Gastroesophageal sphincter (tissue), 4 donors: ENCODE data around the gene ANXA7. TPM values are rescaled to one million over a fixed set of nuclear protein-coding genes. Genes with fewer than 3 reads are reported as not detected.
"Not testable (repeated sequence)": the region's sequence is repeated elsewhere in the genome, so short reads cannot be mapped to it uniquely, and the experiment has no call there.

ENCODE experiments used
- ATAC-seq: fragments of 150-250 bp; one replicate; pipeline ENCODE4 v1.9.1; 2016; ENCODE audit warnings: mild to moderate bottlenecking, moderate library complexity
- H3K27ac ChIP-seq, 4 donors: fragments of 200-600 bp; sonication (generic) in 3 of 4; 1 replicate in 3 of 4; 2 replicates in 1 of 4; pipeline ENCODE4 v1.5.1; 2016 to 2019
- H3K27me3 ChIP-seq: fragments of 200-600 bp; sonication (generic); one replicate; pipeline ENCODE4 v1.5.1; 2019
- H3K36me3 ChIP-seq, 2 donors: fragments of 200-600 bp; sonication (generic); one replicate each; pipeline ENCODE4 v1.5.1; 2019; ENCODE audit warnings: control low read depth in 1 of 2
- H3K4me1 ChIP-seq, 3 donors: fragments of 200-600 bp; sonication (generic); 1 replicate in 2 of 3; 2 replicates in 1 of 3; pipeline ENCODE4 v1.5.1; 2016 to 2019; ENCODE audit warnings: control low read depth in 2 of 3
- H3K4me3 ChIP-seq, 2 donors: fragments of 200-600 bp; sonication (generic); one replicate each; pipeline ENCODE4 v1.5.1; 2019; ENCODE audit warnings: mild to moderate bottlenecking in 1 of 2, moderate library complexity in 1 of 2
- H3K9me3 ChIP-seq, 3 donors: fragments of 200-600 bp; sonication (generic); one replicate each; pipeline ENCODE4 v1.5.1; 2017 to 2019; ENCODE audit warnings: control low read depth in 2 of 3
- EP300 ChIP-seq: sonication (generic); formaldehyde crosslinking; IDR thresholded peaks from one replicate; pipeline ENCODE4 v1.6.1; 2017; ENCODE audit warnings: antibody characterized with exemption, mild to moderate bottlenecking
- POLR2A ChIP-seq, 2 donors: fragments of 450-650 bp; IDR thresholded peaks; one replicate each; pipeline ENCODE4 v1.6.1; 2017; ENCODE audit warnings: antibody characterized with exemption in 2 of 2, mild to moderate bottlenecking in 2 of 2, moderate library complexity in 1 of 2
- POLR2AphosphoS5 ChIP-seq: sonication (generic); formaldehyde crosslinking; IDR thresholded peaks from one replicate; pipeline ENCODE4 v1.6.1; 2017; ENCODE audit warnings: antibody characterized with exemption
- WGBS, 2 donors: methylation state at CpG; one replicate each; pipeline ENCODE4 v1.1.5; 2018; ENCODE audit warnings: low coverage in 1 of 2; 5-methylcytosine and 5-hydroxymethylcytosine counted together
- small RNA-seq, 4 donors: library from RNA; depleted of rRNA; stranded (forward); fragments of <200 nt; gene quantifications; one replicate each; pipeline ENCODE3, GENCODE V24; 2016
- total RNA-seq, 4 donors: library from RNA; depleted of rRNA; stranded (reverse); fragments of >200 nt; gene quantifications; one replicate each; pipeline ENCODE4 v1.1.0, GENCODE V29; 2016
- TF ChIP-seq, protein P1 (sequence below), 4 experiments: fragments of 200-600 bp in 2 of 4; fragments of 450-650 bp in 2 of 4; sonication (generic) in 1 of 4; IDR thresholded peaks; one replicate each; pipeline ENCODE4 v1.5.1; 2017 to 2019; ENCODE audit warnings: antibody characterized with exemption in 4 of 4, mild to moderate bottlenecking in 2 of 4, moderate library complexity in 2 of 4

Gene ANXA7
- total RNA-seq, 4 donors from 2014 or later: 119 to 144 (median 131) TPM

DNA sequence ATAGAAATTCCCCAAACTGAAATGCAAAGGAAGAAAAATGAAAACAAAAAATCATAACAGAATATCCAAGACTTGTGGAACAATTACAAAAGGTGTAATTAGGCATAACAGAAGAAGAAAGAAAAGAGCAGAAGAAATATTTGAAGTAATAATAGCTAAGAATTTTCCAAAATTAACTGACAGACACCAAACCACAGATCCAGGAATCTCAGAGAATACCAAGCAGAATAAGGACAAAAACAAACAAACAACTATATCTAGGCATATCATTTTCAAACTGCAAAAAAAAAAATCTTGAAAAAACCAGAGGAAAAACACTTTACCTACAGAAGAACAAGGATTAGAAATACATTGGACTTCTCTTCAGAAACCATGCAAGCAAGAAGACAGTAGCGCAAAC lies 80.7 kb downstream of the ANXA7 start:
- no peaks in the 10 kb centered on the region for H3K4me1 ChIP-seq
- no peak for TF ChIP-seq POLR2A (IDR thresholded peaks at IDR 0.05)
- no peaks in the 10 kb centered on the region for H3K36me3 ChIP-seq
- ATAC-seq: no peak
- no peak overlapping the region for H3K27ac ChIP-seq
- no peaks in the 10 kb centered on the region for H3K27me3 ChIP-seq
- WGBS, 2 donors: 92 to 100% methylated on average over 1 of the region's 1 CpG
- H3K4me3 ChIP-seq: no peak overlapping the region
- no peaks in the 10 kb centered on the region for H3K9me3 ChIP-seq

DNA sequence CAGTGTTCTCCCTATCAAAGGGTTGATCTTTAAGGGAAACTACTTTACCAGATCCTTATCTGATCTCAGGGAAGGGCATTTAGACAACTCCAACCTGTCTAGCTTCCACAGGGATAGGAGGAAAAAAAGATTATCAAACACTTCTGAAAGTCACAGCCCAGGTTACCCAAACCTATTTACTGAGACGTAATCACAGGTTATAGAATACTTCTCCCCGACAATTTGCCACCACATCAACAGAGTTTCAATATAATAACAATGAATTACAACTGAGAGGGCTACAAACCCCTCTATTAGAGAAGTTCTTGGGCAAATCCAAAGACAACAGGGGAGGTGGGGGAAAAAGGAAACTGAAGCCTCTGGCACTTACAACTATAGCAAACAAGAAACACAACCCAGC lies 81.5 kb downstream of the ANXA7 start:
- ATAC-seq: no peak
- Histone ChIP-seq H3K36me3 (no peaks in the 10 kb centered on the region), H3K9me3 (no peaks in the 10 kb centered on the region), H3K4me1 (no peaks in the 10 kb centered on the region), H3K27me3 (no peaks in the 10 kb centered on the region), H3K27ac (no peak overlapping the region), H3K4me3 (no peak overlapping the region)
- TF ChIP-seq, protein P1, sequence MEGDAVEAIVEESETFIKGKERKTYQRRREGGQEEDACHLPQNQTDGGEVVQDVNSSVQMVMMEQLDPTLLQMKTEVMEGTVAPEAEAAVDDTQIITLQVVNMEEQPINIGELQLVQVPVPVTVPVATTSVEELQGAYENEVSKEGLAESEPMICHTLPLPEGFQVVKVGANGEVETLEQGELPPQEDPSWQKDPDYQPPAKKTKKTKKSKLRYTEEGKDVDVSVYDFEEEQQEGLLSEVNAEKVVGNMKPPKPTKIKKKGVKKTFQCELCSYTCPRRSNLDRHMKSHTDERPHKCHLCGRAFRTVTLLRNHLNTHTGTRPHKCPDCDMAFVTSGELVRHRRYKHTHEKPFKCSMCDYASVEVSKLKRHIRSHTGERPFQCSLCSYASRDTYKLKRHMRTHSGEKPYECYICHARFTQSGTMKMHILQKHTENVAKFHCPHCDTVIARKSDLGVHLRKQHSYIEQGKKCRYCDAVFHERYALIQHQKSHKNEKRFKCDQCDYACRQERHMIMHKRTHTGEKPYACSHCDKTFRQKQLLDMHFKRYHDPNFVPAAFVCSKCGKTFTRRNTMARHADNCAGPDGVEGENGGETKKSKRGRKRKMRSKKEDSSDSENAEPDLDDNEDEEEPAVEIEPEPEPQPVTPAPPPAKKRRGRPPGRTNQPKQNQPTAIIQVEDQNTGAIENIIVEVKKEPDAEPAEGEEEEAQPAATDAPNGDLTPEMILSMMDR (IDR thresholded peaks at IDR 0.05): no peak
- no peak for TF ChIP-seq EP300
- TF ChIP-seq POLR2A (IDR thresholded peaks at IDR 0.05): no peak
- no peak for TF ChIP-seq POLR2AphosphoS5
- 86 to 96% methylated on average over 2 of the region's 2 CpGs for WGBS, 2 donors

DNA sequence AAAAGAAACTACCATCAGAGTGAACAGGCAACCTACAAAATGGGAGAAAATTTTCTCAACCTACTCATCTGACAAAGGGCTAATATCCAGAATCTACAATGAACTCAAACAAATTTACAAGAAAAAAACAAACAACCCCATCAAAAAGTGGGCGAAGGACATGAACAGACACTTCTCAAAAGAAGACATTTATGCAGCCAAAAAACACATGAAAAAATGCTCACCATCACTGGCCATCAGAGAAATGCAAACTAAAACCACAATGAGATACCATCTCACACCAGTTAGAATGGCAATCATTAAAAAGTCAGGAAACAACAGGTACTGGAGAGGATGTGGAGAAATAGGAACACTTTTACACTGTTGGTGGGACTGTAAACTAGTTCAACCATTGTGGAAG lies 85.3 kb downstream of the ANXA7 start:
- not testable (repeated sequence) for H3K27ac ChIP-seq, H3K9me3 ChIP-seq, ATAC-seq, H3K36me3 ChIP-seq, H3K4me3 ChIP-seq, H3K27me3 ChIP-seq, H3K4me1 ChIP-seq
- WGBS, 2 donors: no CpG with 5 or more reads among the region's 1 CpG

DNA sequence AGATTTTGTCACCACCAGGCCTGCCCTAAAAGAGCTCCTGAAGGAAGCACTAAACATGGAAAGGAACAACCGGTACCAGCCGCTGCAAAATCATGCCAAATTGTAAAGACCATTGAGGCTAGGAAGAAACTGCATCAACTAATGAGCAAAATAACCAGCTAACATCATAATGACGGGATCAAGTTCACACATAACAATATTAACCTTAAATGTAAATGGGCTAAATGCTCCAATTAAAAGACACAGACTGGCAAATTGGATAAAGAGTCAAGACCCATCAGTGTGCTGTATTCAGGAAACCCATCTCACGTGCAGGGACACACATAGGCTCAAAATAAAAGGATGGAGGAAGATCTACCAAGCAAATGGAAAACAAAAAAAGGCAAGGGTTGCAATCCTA lies 88.6 kb downstream of the ANXA7 start:
- WGBS, 2 donors: 96% methylated on average over 2 of the region's 4 CpGs; no CpG with 5 or more reads in 1 of the 2 donors
- not testable (repeated sequence) for H3K36me3 ChIP-seq, H3K4me3 ChIP-seq, H3K9me3 ChIP-seq, H3K27me3 ChIP-seq, ATAC-seq, H3K4me1 ChIP-seq, H3K27ac ChIP-seq

Small RNA genes lying within 50 kb of the gene (small RNA-seq; reads per million reads assigned to genes)
- 0 reads per million in 4 donors for gene RF00019

Other genes starting within 250 kb of the ANXA7 start
- gene ECD, start 246.1 kb downstream of the ANXA7 start, total RNA-seq: 10 to 100 TPM; 27.3 to 35.0 (median 30.5) TPM
- 10 to 100 TPM; 10.9 to 16.2 (median 15.2) TPM for gene FAM149B1, start 245.9 kb downstream of the ANXA7 start, total RNA-seq
- gene DNAJC9, start 166.8 kb downstream of the ANXA7 start, total RNA-seq: 10 to 100 TPM; 11.8 to 20.2 (median 14.3) TPM
- gene MRPS16, start 161.4 kb downstream of the ANXA7 start, total RNA-seq: 10 to 100 TPM; 37.4 to 43.5 (median 40.3) TPM
- 1 to 10 TPM; 1.1 to 1.8 (median 1.2) TPM for gene CFAP70, start 55.2 kb downstream of the ANXA7 start, total RNA-seq
- gene MSS51, start 19.5 kb upstream of the ANXA7 start, total RNA-seq: 1 to 10 TPM in 3 of 4 donors, under 1 TPM in 1; 0.32 to 3.9 (median 2.4) TPM
- 100 to 1,000 TPM in 1 of 4 donors, 10 to 100 TPM in 3; 69.2 to 121 (median 75.4) TPM for gene PPP3CB, start 82.0 kb upstream of the ANXA7 start, total RNA-seq
- 100 to 1,000 TPM in 1 of 4 donors, 10 to 100 TPM in 3; 27.1 to 106 (median 53.8) TPM for gene USP54, start 177.3 kb upstream of the ANXA7 start, total RNA-seq
- not detected for gene MYOZ1, start 227.4 kb upstream of the ANXA7 start, total RNA-seq
- gene SYNPO2L, start 242.0 kb upstream of the ANXA7 start, total RNA-seq: under 1 TPM in 2 of 4 donors, not detected in 2; 0.15 to 0.16 TPM